Left lung (tissue), 10 donors: ENCODE measurements around the gene SLC19A1. TPM values are rescaled to one million over a fixed set of nuclear protein-coding genes. Genes with fewer than 3 reads are reported as not detected.

Experiments
- ATAC-seq: fragments of 200-7000 bp; cut with Tn5 transposase; one replicate; pipeline ENCODE4 v1.9.1; 2020; ENCODE audit warnings: moderate library complexity
- DNase-seq, 4 donors: peaks; one replicate each; pipeline ENCODE4 v3.0.0-alpha.2; 2013 to 2020
- H3K27ac ChIP-seq, 2 donors: fragments of 200-600 bp; sonication (generic) in 1 of 2; one replicate each; pipeline versions ENCODE4 v1.5.0 to v1.8.0; 2020 to 2021
- H3K27me3 ChIP-seq, 2 donors: fragments of 200-600 bp; sonication (generic) in 1 of 2; one replicate each; pipeline versions ENCODE4 v1.5.0 to v1.8.0; 2020 to 2021
- H3K36me3 ChIP-seq, 2 donors: fragments of 200-600 bp; sonication (generic) in 1 of 2; one replicate each; pipeline versions ENCODE4 v1.5.0 to v1.8.0; 2020 to 2021
- H3K4me1 ChIP-seq, 2 donors: fragments of 200-600 bp; one replicate each; pipeline ENCODE4 v1.8.0; 2021
- H3K4me3 ChIP-seq, 2 donors: fragments of 200-600 bp; sonication (generic) in 1 of 2; one replicate each; pipeline versions ENCODE4 v1.5.0 to v1.8.0; 2020 to 2021; ENCODE audit warnings: mild to moderate bottlenecking in 1 of 2
- H3K9me3 ChIP-seq, 2 donors: fragments of 200-600 bp; sonication (generic) in 1 of 2; one replicate each; pipeline versions ENCODE4 v1.5.0 to v1.8.0; 2020 to 2021
- CTCF ChIP-seq, 2 donors: fragments of 200-600 bp; sonication (generic) in 1 of 2; IDR thresholded peaks; one replicate each; pipeline versions ENCODE4 v1.5.0 to v1.8.0; 2021; ENCODE audit warnings: antibody characterized with exemption in 2 of 2
- intact Hi-C, 2 donors: fragments of 100-400 bp; cut with DNase I; formaldehyde crosslinking; loops; one replicate each; pipeline versions ENCODE4 v1.11.2 to v1.14.2; 2022
- polyA plus RNA-seq, 6 donors: library from polyadenylated mRNA; unstranded; fragments of 120-200 nt; gene quantifications; one replicate each; pipeline ENCODE4 v1.2.1, GENCODE V29; 2013; ENCODE audit not compliant: insufficient read length in 6 of 6
- total RNA-seq, 2 donors: library from RNA; stranded (reverse); fragmentation: NEBNext Ultra II Directional; extraction: Animal tissue kit (Norgen Biotek cat#: 25700); gene quantifications; one replicate each; pipeline ENCODE4 v1.2.1, GENCODE V29; 2021
- donor health status: DM: no; HTN: yes; CAD: no.
- donor health status: DM: no; HTN: no; CAD: no.

SLC19A1 gene
- total and polyA plus RNA-seq, 8 donors: 22.4 to 50.4 (median 27.2) TPM

- Histone ChIP-seq H3K27me3 (peaks cover 0 to 45% of the 10 kb centered on the region in 2 donors), H3K27ac (no peak overlapping the region), H3K4me3 (no peak overlapping the region), H3K4me1 (no peaks in the 10 kb centered on the region), H3K9me3 (no peaks in the 10 kb centered on the region), H3K36me3 (no peaks in the 10 kb centered on the region)
- ATAC-seq: no peak
- DNase-seq: peak in 1 of 4 donors; percentile 17
- TF ChIP-seq CTCF (IDR thresholded peaks at IDR 0.05): no peak
- intact Hi-C loops: no loop called here
These were observed 34.8 kb upstream of the SLC19A1 start for GRCh38 chr21:45576838-45577737.

GRCh38 chr21:45575993-45576837, 34.0 kb upstream of the SLC19A1 start:
- H3K9me3 ChIP-seq: no peaks in the 10 kb centered on the region
- peak in 2 of 4 donors; percentile 10 to 72 for DNase-seq
- TF ChIP-seq CTCF (IDR thresholded peaks at IDR 0.05): no peak
- H3K4me1 ChIP-seq: no peaks in the 10 kb centered on the region
- peaks cover 0 to 44% of the 10 kb centered on the region in 2 donors for H3K27me3 ChIP-seq
- intact Hi-C loops: no loop called here
- H3K27ac ChIP-seq: no peak overlapping the region
- H3K36me3 ChIP-seq: no peaks in the 10 kb centered on the region
- no peak overlapping the region for H3K4me3 ChIP-seq
- no peak for ATAC-seq

DNA sequence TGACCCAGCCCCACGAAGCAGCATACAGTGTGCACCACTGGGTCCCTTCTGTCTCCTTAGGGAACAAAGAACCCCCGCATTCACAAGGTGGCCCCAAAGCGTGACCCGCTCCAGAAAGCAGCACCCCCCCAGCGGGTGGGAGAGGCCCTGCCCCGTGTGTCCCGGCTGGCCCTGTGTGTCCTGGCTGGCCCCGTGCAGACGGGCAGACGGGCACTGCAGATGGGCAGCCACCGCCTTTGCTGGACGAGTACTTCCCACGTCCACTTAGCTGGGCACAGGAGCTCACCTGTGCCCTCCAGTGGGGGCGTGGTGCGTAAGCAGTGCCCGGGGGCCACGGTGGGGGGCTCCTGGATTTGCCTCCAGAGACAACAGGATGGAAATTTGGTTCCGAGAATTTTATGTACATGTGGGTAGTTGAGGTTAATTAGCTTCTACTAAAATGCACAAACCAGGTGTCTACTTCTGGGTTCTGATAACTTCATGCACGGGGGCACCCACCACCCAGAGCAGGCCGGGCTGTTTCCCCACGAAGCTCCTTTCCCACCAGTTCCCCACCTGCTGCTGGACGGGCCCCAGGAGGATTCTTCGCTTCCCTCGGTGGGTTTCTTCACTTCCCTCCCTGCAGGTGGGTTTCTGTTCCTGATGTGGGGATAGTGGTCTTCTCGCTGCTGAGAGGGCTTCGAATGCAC, 33.2 kb upstream of the SLC19A1 start:
- DNase-seq: peak in 1 of 4 donors; percentile 24
- H3K36me3 ChIP-seq: no peaks in the 10 kb centered on the region
- no peak overlapping the region for H3K27ac ChIP-seq
- intact Hi-C loops: no loop called here
- H3K4me1 ChIP-seq: no peaks in the 10 kb centered on the region
- H3K27me3 ChIP-seq: peaks cover 0 to 37% of the 10 kb centered on the region in 2 donors
- ATAC-seq: no peak
- no peaks in the 10 kb centered on the region for H3K9me3 ChIP-seq
- H3K4me3 ChIP-seq: no peak overlapping the region
- TF ChIP-seq CTCF (IDR thresholded peaks at IDR 0.05): no peak

DNA sequence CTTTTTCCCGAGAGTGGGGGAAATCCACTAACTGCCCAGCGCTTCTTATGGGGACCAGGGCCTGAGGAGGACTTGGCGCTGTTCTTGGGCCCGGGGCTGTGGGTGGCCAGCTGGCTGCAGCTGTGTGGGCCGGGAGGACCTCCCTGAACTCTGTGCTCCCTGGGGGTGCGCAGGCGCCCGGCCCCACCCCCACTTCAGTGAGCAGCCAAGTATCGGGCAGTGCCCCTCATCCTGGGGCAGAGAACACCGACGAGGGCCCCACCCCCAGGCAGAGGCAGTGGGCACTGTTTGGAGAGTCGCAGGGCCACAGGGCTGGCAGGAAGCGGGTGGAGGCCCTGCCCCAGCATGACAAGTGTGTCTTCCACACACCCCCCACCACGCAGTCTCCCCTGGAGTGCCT, 32.5 kb upstream of the SLC19A1 start:
- Histone ChIP-seq H3K9me3 (no peaks in the 10 kb centered on the region), H3K27ac (no peak overlapping the region), H3K4me1 (no peaks in the 10 kb centered on the region), H3K4me3 (no peak overlapping the region), H3K27me3 (peaks cover 0 to 29% of the 10 kb centered on the region in 2 donors), H3K36me3 (no peaks in the 10 kb centered on the region)
- no peak for ATAC-seq
- intact Hi-C loops: no loop called here
- no peak for TF ChIP-seq CTCF (IDR thresholded peaks at IDR 0.05)
- DNase-seq: peak in 3 of 4 donors; percentile 27 to 61 (median 44)
